ENCODE measurements around the gene UNCX.
A peak's percentile ranks its signal among the peaks of the same experiment; 100 is the strongest.
"Not testable (repeated sequence)": the region's sequence is repeated elsewhere in the genome, so short reads cannot be mapped to it uniquely, and the experiment has no call there.

Gene UNCX

GRCh38 chr7:1254281-1255079 is 21.8 kb downstream of the UNCX start:
- no peak overlapping the region for H3K27ac Mint-ChIP-seq
- H3K9me3 Mint-ChIP-seq: no peaks in the 10 kb centered on the region
- DNase-seq (no peak), ATAC-seq (peak; percentile 20)
- H3K4me1 Mint-ChIP-seq: peaks cover 8% of the 10 kb centered on the region
- no peak overlapping the region for H3K4me3 Mint-ChIP-seq
- H3K27me3 Mint-ChIP-seq: peaks cover 83% of the 10 kb centered on the region

GRCh38 chr7:1255080-1255816 is 22.6 kb downstream of the UNCX start:
- H3K27ac Mint-ChIP-seq: no peak overlapping the region
- DNase-seq (no peak), ATAC-seq (no peak)
- peaks cover 80% of the 10 kb centered on the region for H3K27me3 Mint-ChIP-seq
- no peaks in the 10 kb centered on the region for H3K9me3 Mint-ChIP-seq
- no peak overlapping the region for H3K4me3 Mint-ChIP-seq
- peaks cover 8% of the 10 kb centered on the region for H3K4me1 Mint-ChIP-seq

- no peak overlapping the region for H3K27ac Mint-ChIP-seq
- peaks cover 80% of the 10 kb centered on the region for H3K27me3 Mint-ChIP-seq
- no peak overlapping the region for H3K4me3 Mint-ChIP-seq
- H3K9me3 Mint-ChIP-seq: no peaks in the 10 kb centered on the region
- DNase-seq (no peak), ATAC-seq (no peak)
- H3K4me1 Mint-ChIP-seq: peaks cover 8% of the 10 kb centered on the region
Observed at GRCh38 chr7:1255817-1256340, 23.2 kb downstream of the UNCX start.

- DNase-seq (no peak), ATAC-seq (no peak)
- no peak overlapping the region for H3K4me3 Mint-ChIP-seq
- no peak overlapping the region for H3K27ac Mint-ChIP-seq
- peaks cover 79% of the 10 kb centered on the region for H3K27me3 Mint-ChIP-seq
- peaks cover 8% of the 10 kb centered on the region for H3K4me1 Mint-ChIP-seq
- no peaks in the 10 kb centered on the region for H3K9me3 Mint-ChIP-seq
Observed at GRCh38 chr7:1256621-1257020, 23.9 kb downstream of the UNCX start.

GRCh38 chr7:1257221-1257620 is 24.5 kb downstream of the UNCX start:
- no peak overlapping the region for H3K4me3 Mint-ChIP-seq
- DNase-seq (no peak), ATAC-seq (no peak)
- H3K27me3 Mint-ChIP-seq: peaks cover 81% of the 10 kb centered on the region
- H3K27ac Mint-ChIP-seq: no peak overlapping the region
- H3K4me1 Mint-ChIP-seq: peaks cover 8% of the 10 kb centered on the region
- no peaks in the 10 kb centered on the region for H3K9me3 Mint-ChIP-seq

- ATAC-seq (no peak), DNase-seq (no peak)
- Mint-ChIP-seq H3K27me3 (peaks cover 78% of the 10 kb centered on the region), H3K4me1 (peaks cover 8% of the 10 kb centered on the region), H3K27ac (no peak overlapping the region), H3K4me3 (no peak overlapping the region), H3K9me3 (no peaks in the 10 kb centered on the region)
Observed at GRCh38 chr7:1257863-1258262, 25.2 kb downstream of the UNCX start.

- Mint-ChIP-seq H3K9me3 (no peaks in the 10 kb centered on the region), H3K4me3 (no peak overlapping the region), H3K27ac (no peak overlapping the region), H3K27me3 (peaks cover 77% of the 10 kb centered on the region), H3K4me1 (no peaks in the 10 kb centered on the region)
- DNase-seq: no peak
- ATAC-seq: peak; percentile 57
Observed at GRCh38 chr7:1259621-1260243, 27.1 kb downstream of the UNCX start.

GRCh38 chr7:1260244-1260635 is 27.6 kb downstream of the UNCX start:
- ATAC-seq: peak; percentile 15
- H3K9me3 Mint-ChIP-seq: no peaks in the 10 kb centered on the region
- no peak for DNase-seq
- H3K4me1 Mint-ChIP-seq: no peaks in the 10 kb centered on the region
- no peak overlapping the region for H3K4me3 Mint-ChIP-seq
- peaks cover 77% of the 10 kb centered on the region for H3K27me3 Mint-ChIP-seq
- no peak overlapping the region for H3K27ac Mint-ChIP-seq

GRCh38 chr7:1261036-1261435 is 28.4 kb downstream of the UNCX start:
- DNase-seq, ATAC-seq, H3K4me1 Mint-ChIP-seq, H3K4me3 Mint-ChIP-seq, H3K9me3 Mint-ChIP-seq: not testable (repeated sequence)
- Mint-ChIP-seq H3K27me3 (peaks cover 77% of the 10 kb centered on the region), H3K27ac (peak overlapping the region in 1 of 2 donors; percentile 25)

- ATAC-seq: no peak
Observed at GRCh38 chr7:1262441-1262840, 29.8 kb downstream of the UNCX start.

GRCh38 chr7:1263391-1263951 is 30.8 kb downstream of the UNCX start:
- no peak for DNase-seq
- Mint-ChIP-seq H3K27me3 (peaks cover 65% of the 10 kb centered on the region), H3K27ac (no peak overlapping the region)

More at GRCh38 chr7:1262441-1262840, 29.8 kb downstream of the UNCX start:
- Mint-ChIP-seq H3K27ac (no peak overlapping the region), H3K4me3 (no peak overlapping the region), H3K27me3 (peaks cover 74% of the 10 kb centered on the region), H3K4me1 (no peaks in the 10 kb centered on the region), H3K9me3 (no peaks in the 10 kb centered on the region)
- DNase-seq: no peak

GRCh38 chr7:1264345-1265280 is 31.9 kb downstream of the UNCX start:
- peaks cover 74% of the 10 kb centered on the region for H3K27me3 Mint-ChIP-seq
- H3K9me3 Mint-ChIP-seq: no peaks in the 10 kb centered on the region
- no peak overlapping the region for H3K4me3 Mint-ChIP-seq
- H3K4me1 Mint-ChIP-seq: no peaks in the 10 kb centered on the region
- no peak overlapping the region for H3K27ac Mint-ChIP-seq
- DNase-seq (no peak), ATAC-seq (no peak)

More at GRCh38 chr7:1263391-1263951, 30.8 kb downstream of the UNCX start:
- no peak for ATAC-seq
- no peak overlapping the region for H3K4me3 Mint-ChIP-seq
- H3K9me3 Mint-ChIP-seq: no peaks in the 10 kb centered on the region
- H3K4me1 Mint-ChIP-seq: no peaks in the 10 kb centered on the region

- Mint-ChIP-seq H3K4me1 (no peaks in the 10 kb centered on the region), H3K9me3 (no peaks in the 10 kb centered on the region), H3K4me3 (no peak overlapping the region), H3K27ac (no peak overlapping the region), H3K27me3 (peaks cover 70% of the 10 kb centered on the region)
- no peak for ATAC-seq
- no peak for DNase-seq
Observed at GRCh38 chr7:1267016-1267900, 34.6 kb downstream of the UNCX start.
